ENCODE results near the gene MAGEB17. TPM values are rescaled to one million over a fixed set of nuclear protein-coding genes. Genes with fewer than 3 reads are reported as not detected.

MAGEB17 gene
- polyA plus RNA-seq, 2 of the 4 experiments (the other 2 are of a cell fraction): not detected

DNA sequence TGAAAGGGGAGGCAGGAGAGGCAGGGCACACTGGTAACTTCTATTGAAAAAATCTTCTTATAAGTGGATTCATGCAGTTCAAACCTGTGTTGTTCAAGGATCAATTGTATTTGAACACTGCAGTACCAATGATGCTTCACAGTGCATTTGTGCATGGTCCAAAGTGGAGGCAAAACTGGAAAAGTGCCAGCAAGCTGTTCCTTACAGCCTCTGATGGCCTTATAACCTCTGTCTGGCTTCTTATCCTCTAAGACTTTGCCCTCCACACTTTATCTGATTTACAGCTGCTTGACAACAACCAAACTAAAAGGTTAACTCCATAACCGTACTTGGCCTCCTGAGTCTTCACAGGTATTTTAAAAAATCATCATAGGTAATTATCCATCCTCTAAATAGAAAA lies 40.4 kb downstream of the MAGEB17 start:
- FAIRE-seq (no peak), DNase-seq (ENCODE audit: low read depth in 1 of 2, low spot score in 1 of 2) (no peak), ATAC-seq (no peak)
- Histone ChIP-seq H3K9me3 (no peaks in the 10 kb centered on the region), H3K4me1 (peaks cover 5% of the 10 kb centered on the region; the same call in 1 of the 3 replicates), H3K27ac (no peak overlapping the region), H3K4me3 (no peak overlapping the region), H3K4me2 (no peak overlapping the region)
- 83% methylated on average over 1 of the region's 1 CpG for WGBS (ENCODE audit: missing lambda C conversion rate)
- ChIA-PET CTCF (no interaction called here), POLR2A (no interaction called here)
- no peak for TF ChIP-seq RAD21 (conservative IDR thresholded peaks at IDR 0.05 in 1 of 2, IDR thresholded peaks at IDR 0.05 in 1 of 2)
- no peak for TF ChIP-seq NFE2L2 (conservative IDR thresholded peaks at IDR 0.05; ENCODE audit: low read length)
- TF ChIP-seq BCL3 (IDR thresholded peaks at IDR 0.05): no peak
- TF ChIP-seq HDAC2 (IDR thresholded peaks at IDR 0.05): no peak
- TF ChIP-seq CHD4 (IDR thresholded peaks at IDR 0.05; ENCODE audit: borderline replicate concordance): no peak
- TF ChIP-seq RCOR1 (IDR thresholded peaks at IDR 0.05; ENCODE audit: low read depth, low read length): no peak
- TF ChIP-seq CBX2 (IDR thresholded peaks at IDR 0.05; ENCODE audit: borderline replicate concordance, low read depth): no peak
- TF ChIP-seq CBX8 (IDR thresholded peaks at IDR 0.05): no peak
- no peak for TF ChIP-seq EHMT2 (IDR thresholded peaks at IDR 0.05; ENCODE audit: low read depth)
- TF ChIP-seq REST (IDR thresholded peaks at IDR 0.05): no peak
- no peak for TF ChIP-seq FOSB (CRISPR knock-in tag; IDR thresholded peaks at IDR 0.05)
- TF ChIP-seq JUNB (IDR thresholded peaks at IDR 0.05): no peak
- TF ChIP-seq BHLHE40 (IDR thresholded peaks at IDR 0.05; ENCODE audit: low read depth, low read length): no peak
- TF ChIP-seq POLR2AphosphoS2 (conservative IDR thresholded peaks at IDR 0.05; ENCODE audit: low read length): no peak
- no peak for TF ChIP-seq ELK1 (IDR thresholded peaks at IDR 0.05; ENCODE audit: low read depth, low read length)
- TF ChIP-seq FOXS1 (CRISPR knock-in tag; IDR thresholded peaks at IDR 0.05): no peak

- POLR2A ChIA-PET: no interaction called here
- TF ChIP-seq NFE2L2 (conservative IDR thresholded peaks at IDR 0.05; ENCODE audit: low read length) (no peak), MAZ (IDR thresholded peaks at IDR 0.05; ENCODE audit: borderline replicate concordance, low read depth, low read length) (no peak), HOXA7 (CRISPR knock-in tag; IDR thresholded peaks at IDR 0.05) (no peak), MYC (IDR thresholded peaks at IDR 0.05; ENCODE audit: borderline replicate concordance, low read length) (no peak), BHLHE40 (IDR thresholded peaks at IDR 0.05; ENCODE audit: low read depth, low read length) (no peak), SREBF2 (IDR thresholded peaks at IDR 0.05) (no peak), ZFP36 (IDR thresholded peaks at IDR 0.05; ENCODE audit: borderline replicate concordance, partially characterized antibody) (no peak), RAD21 (conservative IDR thresholded peaks at IDR 0.05 in 1 of 2, IDR thresholded peaks at IDR 0.05 in 1 of 2) (no peak)
- TF ChIP-seq, protein P1, sequence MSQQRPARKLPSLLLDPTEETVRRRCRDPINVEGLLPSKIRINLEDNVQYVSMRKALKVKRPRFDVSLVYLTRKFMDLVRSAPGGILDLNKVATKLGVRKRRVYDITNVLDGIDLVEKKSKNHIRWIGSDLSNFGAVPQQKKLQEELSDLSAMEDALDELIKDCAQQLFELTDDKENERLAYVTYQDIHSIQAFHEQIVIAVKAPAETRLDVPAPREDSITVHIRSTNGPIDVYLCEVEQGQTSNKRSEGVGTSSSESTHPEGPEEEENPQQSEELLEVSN (IDR thresholded peaks at IDR 0.05; ENCODE audit: borderline replicate concordance, low read depth): no peak
- TF ChIP-seq, protein P2, sequence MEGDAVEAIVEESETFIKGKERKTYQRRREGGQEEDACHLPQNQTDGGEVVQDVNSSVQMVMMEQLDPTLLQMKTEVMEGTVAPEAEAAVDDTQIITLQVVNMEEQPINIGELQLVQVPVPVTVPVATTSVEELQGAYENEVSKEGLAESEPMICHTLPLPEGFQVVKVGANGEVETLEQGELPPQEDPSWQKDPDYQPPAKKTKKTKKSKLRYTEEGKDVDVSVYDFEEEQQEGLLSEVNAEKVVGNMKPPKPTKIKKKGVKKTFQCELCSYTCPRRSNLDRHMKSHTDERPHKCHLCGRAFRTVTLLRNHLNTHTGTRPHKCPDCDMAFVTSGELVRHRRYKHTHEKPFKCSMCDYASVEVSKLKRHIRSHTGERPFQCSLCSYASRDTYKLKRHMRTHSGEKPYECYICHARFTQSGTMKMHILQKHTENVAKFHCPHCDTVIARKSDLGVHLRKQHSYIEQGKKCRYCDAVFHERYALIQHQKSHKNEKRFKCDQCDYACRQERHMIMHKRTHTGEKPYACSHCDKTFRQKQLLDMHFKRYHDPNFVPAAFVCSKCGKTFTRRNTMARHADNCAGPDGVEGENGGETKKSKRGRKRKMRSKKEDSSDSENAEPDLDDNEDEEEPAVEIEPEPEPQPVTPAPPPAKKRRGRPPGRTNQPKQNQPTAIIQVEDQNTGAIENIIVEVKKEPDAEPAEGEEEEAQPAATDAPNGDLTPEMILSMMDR (IDR thresholded peaks at IDR 0.05): no peak
- TF ChIP-seq, protein P3, sequence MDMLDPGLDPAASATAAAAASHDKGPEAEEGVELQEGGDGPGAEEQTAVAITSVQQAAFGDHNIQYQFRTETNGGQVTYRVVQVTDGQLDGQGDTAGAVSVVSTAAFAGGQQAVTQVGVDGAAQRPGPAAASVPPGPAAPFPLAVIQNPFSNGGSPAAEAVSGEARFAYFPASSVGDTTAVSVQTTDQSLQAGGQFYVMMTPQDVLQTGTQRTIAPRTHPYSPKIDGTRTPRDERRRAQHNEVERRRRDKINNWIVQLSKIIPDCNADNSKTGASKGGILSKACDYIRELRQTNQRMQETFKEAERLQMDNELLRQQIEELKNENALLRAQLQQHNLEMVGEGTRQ (IDR thresholded peaks at IDR 0.05): no peak
- CTCF ChIA-PET: interaction anchor here (1.7 kb wide), 1 partner anchor 86 kb away, joined by 3 read pairs; no protein-coding TSS in a partner anchor
- ATAC-seq (no peak), FAIRE-seq (no peak), DNase-seq (ENCODE audit: low read depth in 1 of 2, low spot score in 1 of 2) (no peak)
- WGBS (ENCODE audit: missing lambda C conversion rate): 46% methylated on average over 4 of the region's 4 CpGs
- Histone ChIP-seq H3K4me2 (no peak overlapping the region), H3K4me1 (peaks cover 5% of the 10 kb centered on the region; the same call in 1 of the 3 replicates), H3K4me3 (no peak overlapping the region), H3K27ac (no peak overlapping the region), H3K9me3 (no peaks in the 10 kb centered on the region)
These were observed 41.3 kb downstream of the MAGEB17 start for GRCh38 chrX:16208601-16209000.

Measured in A549 (cell line).